Measurements from ENCODE around the gene GJA5. TPM values are rescaled to one million over a fixed set of nuclear protein-coding genes. Genes with fewer than 3 reads are reported as not detected.

The GJA5 gene
- total RNA-seq, 1 experiment from 2014 or later, result 8.7 TPM

DNA sequence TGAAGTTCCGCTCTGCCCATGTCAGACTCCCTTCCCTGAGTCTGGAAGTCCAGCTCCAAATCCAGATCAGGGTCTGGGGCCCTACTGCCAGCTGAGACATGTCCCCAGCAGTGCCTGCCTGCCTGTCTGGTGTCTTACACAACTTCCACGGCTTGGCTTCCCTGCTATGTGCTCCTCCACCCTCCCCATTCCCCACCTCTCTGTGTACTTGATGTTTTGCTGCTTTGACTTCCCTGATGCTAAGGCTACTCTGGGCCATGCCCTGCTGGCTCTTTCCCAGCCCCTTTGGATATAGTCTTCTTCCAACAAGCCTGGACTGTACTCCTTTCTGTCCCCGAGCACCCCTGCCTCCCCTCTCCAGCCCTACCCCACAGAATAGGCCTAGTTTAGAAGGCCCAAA is 7.3 kb downstream of the GJA5 start:
- Histone ChIP-seq H3K4me2 (no peak overlapping the region), H4K20me1 (ENCODE audit: insufficient read depth) (no peaks in the 10 kb centered on the region), H3K36me3 (ENCODE audit: low read depth) (no peaks in the 10 kb centered on the region), H3K79me2 (ENCODE audit: low read depth) (no peaks in the 10 kb centered on the region), H3K27me3 (ENCODE audit: insufficient read depth, low read depth) (no peaks in the 10 kb centered on the region), H3K9me3 (ENCODE audit: insufficient read depth, low read depth) (no peaks in the 10 kb centered on the region), H3K9me2 (ENCODE audit: insufficient read depth) (no peaks in the 10 kb centered on the region), H3K27ac (no peak overlapping the region), H3F3A (ENCODE audit: insufficient read depth, low read depth) (peaks cover 24% of the 10 kb centered on the region), H2AFZ (no peak overlapping the region), H3K4me3 (no peak overlapping the region), H3K4me1 (replicated peaks; ENCODE audit: insufficient read depth) (peaks cover 65% of the 10 kb centered on the region)
- TF ChIP-seq, protein P1, sequence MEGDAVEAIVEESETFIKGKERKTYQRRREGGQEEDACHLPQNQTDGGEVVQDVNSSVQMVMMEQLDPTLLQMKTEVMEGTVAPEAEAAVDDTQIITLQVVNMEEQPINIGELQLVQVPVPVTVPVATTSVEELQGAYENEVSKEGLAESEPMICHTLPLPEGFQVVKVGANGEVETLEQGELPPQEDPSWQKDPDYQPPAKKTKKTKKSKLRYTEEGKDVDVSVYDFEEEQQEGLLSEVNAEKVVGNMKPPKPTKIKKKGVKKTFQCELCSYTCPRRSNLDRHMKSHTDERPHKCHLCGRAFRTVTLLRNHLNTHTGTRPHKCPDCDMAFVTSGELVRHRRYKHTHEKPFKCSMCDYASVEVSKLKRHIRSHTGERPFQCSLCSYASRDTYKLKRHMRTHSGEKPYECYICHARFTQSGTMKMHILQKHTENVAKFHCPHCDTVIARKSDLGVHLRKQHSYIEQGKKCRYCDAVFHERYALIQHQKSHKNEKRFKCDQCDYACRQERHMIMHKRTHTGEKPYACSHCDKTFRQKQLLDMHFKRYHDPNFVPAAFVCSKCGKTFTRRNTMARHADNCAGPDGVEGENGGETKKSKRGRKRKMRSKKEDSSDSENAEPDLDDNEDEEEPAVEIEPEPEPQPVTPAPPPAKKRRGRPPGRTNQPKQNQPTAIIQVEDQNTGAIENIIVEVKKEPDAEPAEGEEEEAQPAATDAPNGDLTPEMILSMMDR (conservative IDR thresholded peaks at IDR 0.05), result no peak
- TF ChIP-seq EZH2 (IDR thresholded peaks at IDR 0.05; ENCODE audit: low read depth), result no peak
- ChIA-PET POLR2A (ENCODE audit: unreplicated experiment) (interaction anchor here (0.8 kb wide), 1 partner anchor 36 kb away, joined by 4 read pairs; no protein-coding TSS in a partner anchor), CTCF (no interaction called here)
- no TSS peak for BruUV-seq (replicated peaks)
- intact Hi-C loops (cut with micrococcal nuclease; ENCODE audit: unreplicated experiment), result no loop called here
- no peak for DNase-seq

DNA sequence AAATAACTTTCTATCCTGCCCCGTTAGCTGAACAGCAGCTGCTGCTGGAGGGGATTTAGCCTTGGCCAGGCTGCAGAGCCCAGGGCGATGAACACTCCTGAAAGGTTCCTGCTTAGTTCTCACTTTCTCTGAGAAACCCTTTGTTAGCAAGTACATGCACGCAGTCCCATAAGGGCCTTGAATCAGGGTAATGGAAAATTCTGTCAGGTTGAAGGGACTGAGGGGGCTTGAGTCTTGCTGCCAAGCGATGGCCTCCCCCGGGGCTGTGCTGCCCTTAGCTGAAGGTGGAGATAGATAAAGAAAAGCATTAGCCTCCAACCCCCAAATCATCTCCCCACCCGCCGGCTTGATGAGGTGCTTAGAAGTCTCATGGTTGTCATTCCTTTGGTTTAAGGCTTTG is 7.9 kb downstream of the GJA5 start:
- POLR2A ChIA-PET (ENCODE audit: unreplicated experiment), result interaction anchor here (0.8 kb wide), 1 partner anchor 36 kb away, joined by 4 read pairs; no protein-coding TSS in a partner anchor

DNA sequence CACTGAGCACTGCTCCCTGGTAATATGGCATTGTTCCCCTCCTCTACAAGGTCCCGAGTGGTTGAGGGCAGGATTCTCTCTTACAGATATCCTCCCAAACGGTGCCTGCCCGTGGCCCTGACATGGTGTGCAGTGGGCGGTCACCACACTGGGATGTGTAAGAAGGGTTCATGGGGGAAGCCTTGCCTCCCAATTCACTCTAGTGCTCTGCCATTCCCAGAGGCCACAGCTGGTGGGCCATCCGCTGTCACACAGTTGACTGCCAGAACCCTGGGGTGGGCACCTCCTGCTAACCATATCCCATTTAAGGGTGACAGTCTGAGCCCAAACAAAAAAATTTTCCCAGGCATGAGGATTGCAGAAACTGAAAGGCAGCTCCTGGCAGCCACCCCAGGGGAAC is 9.1 kb downstream of the GJA5 start:
- Histone ChIP-seq H3K9me2 (ENCODE audit: insufficient read depth) (no peaks in the 10 kb centered on the region), H3K9me3 (ENCODE audit: insufficient read depth, low read depth) (no peaks in the 10 kb centered on the region), H2AFZ (no peak overlapping the region), H3K4me1 (replicated peaks; ENCODE audit: insufficient read depth) (peaks cover 47% of the 10 kb centered on the region), H4K20me1 (ENCODE audit: insufficient read depth) (no peaks in the 10 kb centered on the region), H3K36me3 (ENCODE audit: low read depth) (no peaks in the 10 kb centered on the region), H3K27ac (no peak overlapping the region), H3K4me3 (no peak overlapping the region), H3K27me3 (ENCODE audit: insufficient read depth, low read depth) (no peaks in the 10 kb centered on the region), H3K4me2 (no peak overlapping the region), H3F3A (ENCODE audit: insufficient read depth, low read depth) (peaks cover 7% of the 10 kb centered on the region), H3K79me2 (ENCODE audit: low read depth) (no peaks in the 10 kb centered on the region)
- DNase-seq, result no peak
- TF ChIP-seq, protein P1 (conservative IDR thresholded peaks at IDR 0.05), result no peak
- no peak for TF ChIP-seq EZH2 (IDR thresholded peaks at IDR 0.05; ENCODE audit: low read depth)
- ChIA-PET POLR2A (ENCODE audit: unreplicated experiment) (interaction anchor here (0.7 kb wide), 1 partner anchor 152 kb away, joined by 3 read pairs; no protein-coding TSS in a partner anchor), CTCF (no interaction called here)
- intact Hi-C loops (cut with micrococcal nuclease; ENCODE audit: unreplicated experiment), result no loop called here
- no TSS peak for BruUV-seq (replicated peaks)

More for the DNA sequence above, 7.9 kb downstream of the GJA5 start:
- Histone ChIP-seq H3K27me3 (ENCODE audit: insufficient read depth, low read depth) (no peaks in the 10 kb centered on the region), H2AFZ (no peak overlapping the region), H3K79me2 (ENCODE audit: low read depth) (no peaks in the 10 kb centered on the region), H3K9me2 (ENCODE audit: insufficient read depth) (no peaks in the 10 kb centered on the region), H3K9me3 (ENCODE audit: insufficient read depth, low read depth) (no peaks in the 10 kb centered on the region), H3F3A (ENCODE audit: insufficient read depth, low read depth) (peaks cover 19% of the 10 kb centered on the region), H3K4me1 (replicated peaks; ENCODE audit: insufficient read depth) (peaks cover 59% of the 10 kb centered on the region), H3K4me3 (no peak overlapping the region), H4K20me1 (ENCODE audit: insufficient read depth) (no peaks in the 10 kb centered on the region), H3K27ac (no peak overlapping the region), H3K36me3 (ENCODE audit: low read depth) (no peaks in the 10 kb centered on the region), H3K4me2 (no peak overlapping the region)
- TF ChIP-seq EZH2 (IDR thresholded peaks at IDR 0.05; ENCODE audit: low read depth), result no peak
- TF ChIP-seq, protein P1 (conservative IDR thresholded peaks at IDR 0.05), result no peak
- intact Hi-C loops (cut with micrococcal nuclease; ENCODE audit: unreplicated experiment), result no loop called here
- no peak for DNase-seq
- no TSS peak for BruUV-seq (replicated peaks)
- CTCF ChIA-PET, result no interaction called here

All from PC-9 (cell line).